EL (cell line): ENCODE results near the gene ARSK.
"Not testable (repeated sequence)": the region's sequence is repeated elsewhere in the genome, so short reads cannot be mapped to it uniquely, and the experiment has no call there.

Source experiments
- DNase-seq: peaks from one replicate; pipeline ENCODE4 v3.0.0-alpha.2; 2016

ARSK gene

GRCh38 chr5:95621839-95622629 is 67.1 kb downstream of the ARSK start:
- no peak for DNase-seq

- no peak for DNase-seq
Observed at GRCh38 chr5:95623706-95624105, 68.8 kb downstream of the ARSK start.

DNA sequence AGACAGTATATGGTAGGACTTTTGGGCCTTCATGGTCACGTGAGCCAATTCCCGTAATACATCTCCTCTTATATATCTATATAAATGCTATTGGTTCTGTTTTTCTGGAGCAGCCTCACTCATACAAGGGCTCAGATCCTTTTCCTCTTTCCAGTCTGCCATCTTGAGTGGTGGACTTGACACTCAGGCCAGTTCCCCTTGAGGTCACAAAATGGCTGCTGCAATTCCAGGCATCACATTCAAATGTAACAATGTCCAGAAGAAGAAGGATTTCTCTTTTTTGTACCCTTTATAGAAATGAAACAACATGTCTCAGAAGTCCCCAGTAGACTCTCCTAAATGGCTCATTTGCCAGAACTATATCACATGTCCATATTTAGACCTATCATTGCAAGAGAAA is 69.5 kb downstream of the ARSK start:
- DNase-seq = no peak

- DNase-seq = no peak
Observed at GRCh38 chr5:95626701-95627100, 71.8 kb downstream of the ARSK start.

DNA sequence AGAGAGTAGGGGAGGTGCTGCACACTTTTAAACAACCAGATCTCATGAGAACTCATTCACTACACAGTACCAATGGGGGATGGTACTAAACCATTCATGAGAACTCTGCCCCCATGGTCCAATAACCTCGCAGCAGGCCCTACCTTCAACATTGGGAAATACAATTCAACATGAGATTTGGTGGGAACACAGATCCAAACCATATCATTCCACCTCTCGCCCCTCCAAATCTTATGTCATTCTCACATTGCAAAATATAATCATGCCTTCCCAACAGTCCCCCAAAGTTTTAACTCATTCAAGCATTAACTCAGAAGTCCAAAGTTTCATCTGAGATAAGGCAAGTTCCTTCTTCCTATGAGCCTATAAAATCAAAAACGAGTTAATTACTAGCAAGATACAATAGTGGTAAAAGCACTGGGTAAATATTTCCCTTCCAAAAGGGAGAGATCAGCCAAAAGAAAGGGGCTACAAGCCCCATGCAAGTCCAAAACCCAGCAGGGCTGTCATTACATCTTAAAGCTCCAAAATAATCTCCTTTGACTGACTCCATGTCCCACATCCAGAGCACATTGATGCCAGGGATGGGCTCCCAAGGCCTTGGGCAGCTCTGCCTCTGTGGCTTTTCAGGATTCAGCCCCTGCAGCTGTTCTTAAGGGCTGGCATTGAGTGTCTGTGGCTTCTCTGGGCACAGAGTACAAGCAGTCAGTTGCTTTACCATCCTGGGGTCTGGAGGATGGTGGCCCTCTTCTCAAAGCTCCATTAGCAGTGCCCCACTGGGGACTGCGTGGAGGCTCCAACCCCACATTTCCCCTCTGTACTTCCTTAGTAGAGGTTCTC is 73.3 kb downstream of the ARSK start:
- DNase-seq = no peak

GRCh38 chr5:95628933-95629332 is 74.0 kb downstream of the ARSK start:
- DNase-seq = no peak

GRCh38 chr5:95630394-95630917 is 75.6 kb downstream of the ARSK start:
- DNase-seq = no peak

GRCh38 chr5:95631255-95631958 is 76.5 kb downstream of the ARSK start:
- DNase-seq = peak; percentile 79

DNA sequence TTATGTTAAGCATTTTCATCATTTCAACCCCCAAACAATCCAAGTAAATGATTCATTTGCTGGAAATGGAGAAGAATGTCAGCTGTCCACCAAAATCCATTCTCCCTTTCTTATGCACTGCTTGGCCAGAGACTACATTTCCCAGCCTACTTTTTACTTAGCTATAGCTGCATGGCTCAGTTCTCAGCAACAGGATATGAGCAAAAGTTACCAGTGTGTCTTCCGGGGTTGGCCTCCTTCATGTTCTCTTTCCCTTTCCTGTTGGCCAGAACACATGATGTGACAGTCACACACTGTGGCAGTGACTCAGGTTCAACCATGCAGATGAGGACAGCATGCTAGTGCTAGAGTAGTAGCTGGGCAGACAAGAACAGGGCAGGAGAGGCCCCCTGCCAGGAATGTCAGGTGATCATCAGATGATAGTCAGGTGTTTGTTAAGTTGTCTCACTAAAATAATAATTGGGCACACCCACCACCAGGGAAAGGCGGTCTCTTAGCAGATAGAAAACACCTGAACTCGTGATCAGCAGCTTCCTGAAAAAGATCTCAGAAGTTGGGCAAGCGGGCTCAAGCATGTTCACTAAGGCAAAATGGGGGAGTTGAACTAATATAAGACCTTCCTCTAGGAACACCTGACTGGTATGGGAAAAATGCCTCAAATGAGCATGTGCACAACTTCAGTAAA is 77.2 kb downstream of the ARSK start:
- DNase-seq = peak; percentile 75

- DNase-seq = not testable (repeated sequence)
Observed at GRCh38 chr5:95632942-95633341, 78.0 kb downstream of the ARSK start.

- DNase-seq = no peak
Observed at GRCh38 chr5:95633671-95634070, 78.8 kb downstream of the ARSK start.

- no peak for DNase-seq
Observed at GRCh38 chr5:95634081-95634480, 79.2 kb downstream of the ARSK start.

DNA sequence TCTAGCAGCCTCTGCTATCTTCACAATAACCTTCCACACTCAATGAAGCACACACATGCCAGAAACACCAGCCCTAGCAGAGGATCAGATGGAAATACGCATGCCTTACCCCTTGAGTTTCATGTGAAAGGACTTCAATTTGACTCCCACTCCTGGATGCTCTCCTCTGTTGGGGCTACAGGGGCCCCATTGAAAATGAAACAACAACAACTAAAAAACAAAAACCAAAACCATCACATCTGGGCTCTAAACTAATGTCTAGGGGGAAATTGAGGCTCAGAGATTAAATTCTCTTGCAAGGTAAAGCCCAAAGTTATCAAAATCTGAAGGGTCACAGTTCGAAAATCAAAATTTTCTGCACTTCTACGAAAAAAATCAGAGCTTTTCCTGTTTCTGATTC is 83.7 kb downstream of the ARSK start:
- DNase-seq = no peak

DNA sequence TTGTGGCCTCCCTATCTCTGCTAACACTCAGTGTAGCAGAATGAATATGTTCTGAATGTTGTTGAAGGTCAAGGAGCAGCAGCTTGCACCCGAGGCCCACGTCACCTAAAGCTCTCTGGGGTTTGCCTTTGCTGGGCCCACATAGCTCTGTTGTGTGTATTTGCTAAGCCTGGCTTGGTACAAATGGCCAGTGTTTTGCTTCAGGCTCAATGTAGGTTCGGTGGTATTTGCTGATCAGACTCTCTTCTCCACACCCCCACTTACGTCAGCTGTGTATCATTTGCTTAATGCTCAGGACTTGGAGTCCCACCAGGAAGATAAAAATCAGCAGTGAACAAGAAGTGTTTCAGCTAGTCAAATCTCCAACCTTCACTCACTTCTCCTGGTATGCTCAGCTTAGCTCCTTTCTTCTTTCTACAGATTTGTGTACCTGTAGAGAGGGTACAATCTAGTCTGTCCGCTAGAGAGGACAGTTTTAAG is 86.9 kb downstream of the ARSK start:
- peak; percentile 15 for DNase-seq

- no peak for DNase-seq
Observed at GRCh38 chr5:95643152-95643551, 88.3 kb downstream of the ARSK start.

- DNase-seq = peak; percentile 68
Observed at GRCh38 chr5:95644351-95645042, 89.6 kb downstream of the ARSK start.

DNA sequence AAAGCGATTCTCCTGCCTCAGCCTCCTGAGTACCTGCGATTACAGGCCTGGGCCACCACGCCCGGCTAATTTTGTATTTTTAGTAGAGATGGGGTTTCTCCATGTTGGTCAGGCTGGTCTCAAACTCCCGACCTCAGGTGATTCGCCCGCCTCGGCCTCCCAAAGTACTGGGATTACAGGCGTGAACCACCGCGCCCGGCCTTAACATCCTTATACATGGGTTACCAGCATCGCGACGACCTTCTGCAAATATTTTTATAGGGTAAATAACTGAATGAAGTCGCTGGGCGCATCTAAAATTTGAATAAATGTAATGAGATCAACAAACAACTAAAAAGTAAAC is 91.3 kb downstream of the ARSK start:
- DNase-seq = not testable (repeated sequence)

DNA sequence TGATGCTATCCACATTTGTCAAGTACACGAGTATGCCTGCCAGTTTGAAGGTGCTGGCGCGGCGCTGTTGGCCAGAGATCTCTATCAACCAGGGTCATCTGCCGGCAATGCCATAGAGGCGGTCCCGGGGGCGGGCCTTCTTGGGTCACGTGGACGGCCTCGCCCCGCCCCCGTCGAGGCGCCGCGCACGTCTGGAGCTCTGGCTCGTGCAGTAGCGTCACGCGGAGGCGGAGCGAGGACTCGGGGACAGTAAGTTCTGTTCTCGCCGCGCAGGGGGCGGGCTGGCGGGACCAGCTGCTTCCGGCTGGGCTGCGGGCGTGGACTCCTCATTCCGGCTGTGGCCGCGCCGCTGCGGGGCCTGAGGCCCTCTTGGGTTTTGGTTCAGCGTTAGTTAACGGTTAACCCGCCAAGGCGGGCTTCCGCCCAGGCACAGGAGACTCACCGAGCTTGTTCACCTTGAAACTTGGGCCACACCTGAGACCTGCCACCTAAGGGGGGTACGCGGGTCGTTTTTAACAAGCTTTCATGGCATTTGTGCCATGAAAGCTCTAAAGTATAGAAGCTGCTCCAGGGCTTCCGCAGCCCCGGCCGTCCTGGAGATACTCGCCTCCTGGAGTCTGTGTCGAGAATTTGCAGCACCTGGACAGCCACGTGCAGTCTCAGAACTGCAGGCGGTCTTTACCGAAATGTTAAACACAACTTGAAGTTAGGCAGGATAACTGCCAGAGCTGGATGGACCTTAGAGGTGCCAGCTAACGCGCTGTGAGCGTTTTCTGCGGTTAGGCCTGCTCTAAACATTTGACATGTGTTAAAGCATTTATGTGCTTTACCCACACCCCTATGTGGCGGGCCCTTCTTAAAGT is 91.9 kb downstream of the ARSK start, which contains the start of gene RFESD:
Gene RFESD, plus strand, starts transcription at position 209 of the 863 bp plus-strand sequence. CDS start 5,495 bp downstream, outside the sequence.
- peak; percentile 98 for DNase-seq

- DNase-seq = no peak
Observed at GRCh38 chr5:95647886-95648860, 93.3 kb downstream of the ARSK start.

GRCh38 chr5:95649274-95649673 is 94.4 kb downstream of the ARSK start:
- no peak for DNase-seq
